Measurements from ENCODE around the gene HIP1R. TPM values are rescaled to one million over a fixed set of nuclear protein-coding genes. Genes with fewer than 3 reads are reported as not detected.

HIP1R gene
- total RNA-seq, 1 donor from 2014 or later, result 117 TPM

GRCh38 chr12:122850695-122851350 is 15.6 kb downstream of the HIP1R start:
- DNase-seq (ENCODE audit: low spot score), result no peak

GRCh38 chr12:122851820-122852219 is 16.6 kb downstream of the HIP1R start:
- peaks cover 16% of the 10 kb centered on the region for H3K36me3 Mint-ChIP-seq (ENCODE audit: low read depth, unreplicated experiment)
- H3K4me3 Mint-ChIP-seq (ENCODE audit: unreplicated experiment), result no peak overlapping the region
- H3K4me1 Mint-ChIP-seq (ENCODE audit: unreplicated experiment), result peaks cover 6% of the 10 kb centered on the region
- peak overlapping the region; percentile 36 for H3K27ac Mint-ChIP-seq (ENCODE audit: unreplicated experiment)
- H3K9me3 Mint-ChIP-seq (ENCODE audit: unreplicated experiment), result no peaks in the 10 kb centered on the region
- DNase-seq (ENCODE audit: low spot score), result peak; percentile 38
- H3K27me3 Mint-ChIP-seq (ENCODE audit: unreplicated experiment), result peaks cover 8% of the 10 kb centered on the region
- TF ChIP-seq, protein P1, sequence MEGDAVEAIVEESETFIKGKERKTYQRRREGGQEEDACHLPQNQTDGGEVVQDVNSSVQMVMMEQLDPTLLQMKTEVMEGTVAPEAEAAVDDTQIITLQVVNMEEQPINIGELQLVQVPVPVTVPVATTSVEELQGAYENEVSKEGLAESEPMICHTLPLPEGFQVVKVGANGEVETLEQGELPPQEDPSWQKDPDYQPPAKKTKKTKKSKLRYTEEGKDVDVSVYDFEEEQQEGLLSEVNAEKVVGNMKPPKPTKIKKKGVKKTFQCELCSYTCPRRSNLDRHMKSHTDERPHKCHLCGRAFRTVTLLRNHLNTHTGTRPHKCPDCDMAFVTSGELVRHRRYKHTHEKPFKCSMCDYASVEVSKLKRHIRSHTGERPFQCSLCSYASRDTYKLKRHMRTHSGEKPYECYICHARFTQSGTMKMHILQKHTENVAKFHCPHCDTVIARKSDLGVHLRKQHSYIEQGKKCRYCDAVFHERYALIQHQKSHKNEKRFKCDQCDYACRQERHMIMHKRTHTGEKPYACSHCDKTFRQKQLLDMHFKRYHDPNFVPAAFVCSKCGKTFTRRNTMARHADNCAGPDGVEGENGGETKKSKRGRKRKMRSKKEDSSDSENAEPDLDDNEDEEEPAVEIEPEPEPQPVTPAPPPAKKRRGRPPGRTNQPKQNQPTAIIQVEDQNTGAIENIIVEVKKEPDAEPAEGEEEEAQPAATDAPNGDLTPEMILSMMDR (IDR thresholded peaks at IDR 0.05; ENCODE audit: unreplicated experiment), result no peak

More at GRCh38 chr12:122850695-122851350, 15.6 kb downstream of the HIP1R start:
- Mint-ChIP-seq H3K36me3 (ENCODE audit: low read depth, unreplicated experiment) (peaks cover 16% of the 10 kb centered on the region), H3K4me3 (ENCODE audit: unreplicated experiment) (no peak overlapping the region), H3K9me3 (ENCODE audit: unreplicated experiment) (no peaks in the 10 kb centered on the region), H3K4me1 (ENCODE audit: unreplicated experiment) (peaks cover 6% of the 10 kb centered on the region), H3K27me3 (ENCODE audit: unreplicated experiment) (peaks cover 7% of the 10 kb centered on the region), H3K27ac (ENCODE audit: unreplicated experiment) (no peak overlapping the region)
- TF ChIP-seq, protein P1 (IDR thresholded peaks at IDR 0.05; ENCODE audit: unreplicated experiment), result no peak

- peaks cover 8% of the 10 kb centered on the region for H3K27me3 Mint-ChIP-seq (ENCODE audit: unreplicated experiment)
- peaks cover 6% of the 10 kb centered on the region for H3K4me1 Mint-ChIP-seq (ENCODE audit: unreplicated experiment)
- peaks cover 22% of the 10 kb centered on the region for H3K36me3 Mint-ChIP-seq (ENCODE audit: low read depth, unreplicated experiment)
- peak overlapping the region; percentile 24 for H3K4me3 Mint-ChIP-seq (ENCODE audit: unreplicated experiment)
- H3K27ac Mint-ChIP-seq (ENCODE audit: unreplicated experiment), result peak overlapping the region; percentile 91
- TF ChIP-seq, protein P1 (IDR thresholded peaks at IDR 0.05; ENCODE audit: unreplicated experiment), result no peak
- no peaks in the 10 kb centered on the region for H3K9me3 Mint-ChIP-seq (ENCODE audit: unreplicated experiment)
- DNase-seq (ENCODE audit: low spot score), result no peak
Observed at GRCh38 chr12:122852336-122853275, 17.3 kb downstream of the HIP1R start.

DNA sequence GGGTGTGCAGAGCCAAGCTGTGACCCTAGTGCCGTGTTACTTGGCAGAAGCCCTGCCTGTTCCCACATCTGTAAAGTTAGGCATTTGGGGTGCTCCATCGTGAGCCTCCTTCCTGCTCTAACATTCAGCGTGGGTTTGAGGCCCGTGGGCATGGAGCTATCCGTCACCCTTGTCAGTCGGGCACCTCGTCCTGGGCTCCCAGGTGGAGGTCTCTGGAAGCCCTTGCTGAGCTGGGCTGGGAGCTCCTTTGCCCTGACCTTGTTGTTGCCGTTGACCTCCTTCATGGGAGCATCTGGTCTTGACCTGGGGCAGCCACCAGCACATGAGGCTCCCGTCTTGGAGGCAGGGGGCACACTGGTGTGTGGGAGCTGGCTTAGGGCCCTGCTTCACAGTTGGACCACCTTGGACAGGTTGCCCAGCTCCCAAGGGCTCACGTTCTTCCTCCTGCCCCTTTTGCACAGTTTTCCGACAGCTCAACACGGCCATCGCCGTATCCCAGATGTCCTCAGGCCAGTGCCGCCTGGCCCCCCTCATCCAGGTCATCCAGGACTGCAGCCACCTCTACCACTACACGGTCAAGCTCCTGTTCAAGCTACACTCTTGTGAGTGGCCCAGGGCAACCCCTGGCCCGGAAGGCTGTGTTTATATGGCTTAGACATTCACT is 18.5 kb downstream of the HIP1R start:
- H3K27me3 Mint-ChIP-seq (ENCODE audit: unreplicated experiment), result peaks cover 8% of the 10 kb centered on the region
- DNase-seq (ENCODE audit: low spot score), result no peak
- TF ChIP-seq, protein P1 (IDR thresholded peaks at IDR 0.05; ENCODE audit: unreplicated experiment), result no peak
- H3K36me3 Mint-ChIP-seq (ENCODE audit: low read depth, unreplicated experiment), result peaks cover 24% of the 10 kb centered on the region
- peaks cover 6% of the 10 kb centered on the region for H3K4me1 Mint-ChIP-seq (ENCODE audit: unreplicated experiment)
- H3K27ac Mint-ChIP-seq (ENCODE audit: unreplicated experiment), result no peak overlapping the region
- H3K9me3 Mint-ChIP-seq (ENCODE audit: unreplicated experiment), result no peaks in the 10 kb centered on the region
- peak overlapping the region; percentile 63 for H3K4me3 Mint-ChIP-seq (ENCODE audit: unreplicated experiment)
